K562 (cell line): ENCODE results near the gene ARHGAP32. TPM values are rescaled to one million over a fixed set of nuclear protein-coding genes. Genes with fewer than 3 reads are reported as not detected.

Experiments
- ATAC-seq: fragments of 200-7000 bp; cut with Tn5 transposase; 3 replicates; pipeline ENCODE4 v1.9.1; 2020; ENCODE audit warnings: moderate library complexity
- BruUV-seq: library from RNA; stranded (reverse); fragments of 400-500 nt; replicated peaks from 2 replicates; lab custom pipeline; 2021; lab: Mats Ljungman, UMichigan
- CTCF ChIA-PET: fragments of 300-600 bp; formaldehyde crosslinking; extraction: SDS; loops from one replicate; lab custom pipeline; 2021; ENCODE audit warnings: low intra/inter-chr PET ratio; lab: Yijun Ruan, JAX
- POLR2A ChIA-PET: fragments of 300-600, 350-650 bp; sonication (Branson Sonifier 250); formaldehyde crosslinking; extraction: SDS; loops from one replicate; lab custom pipeline; 2021; ENCODE audit warnings: antibody characterized with exemption, inconsistent platforms; lab: Yijun Ruan, JAX
- DNase-seq, 4 experiments: peaks; one replicate each; pipeline versions ENCODE4 v3.0.0 to v3.0.0-alpha.2; 2011 to 2018; ENCODE audit warnings: low spot score in 3 of 4, mixed read lengths in 3 of 4; ENCODE audit errors: extremely low read depth in 1 of 4
- FAIRE-seq: peaks from 2 replicates; lab custom pipeline; 2011; peaks lifted over from hg19 to GRCh38; lab: Jason Lieb, UNC
- H2AFZ ChIP-seq: 2 replicates; pipeline ENCODE4 v1.6.0; 2011; ENCODE audit warnings: low read depth, low read length, control low read depth, inconsistent platforms
- H3K27ac ChIP-seq: fragments of 200-600 bp; 3 replicates; pipeline ENCODE4 v1.8.0; 2011; ENCODE audit warnings: low read depth, mild to moderate bottlenecking, control low read depth, inconsistent platforms, low read length, moderate library complexity, mixed read lengths; ENCODE audit errors: extremely low read depth
- H3K27me3 ChIP-seq, 2 experiments: fragments of 300-600 bp in 1 of 2; 2 replicates in 1 of 2; 3 replicates in 1 of 2; pipeline versions ENCODE4 v1.6.0 to v1.8.0; 2011; ENCODE audit warnings: inconsistent platforms in 2 of 2, low read length in 2 of 2, mild to moderate bottlenecking in 1 of 2, mixed read lengths in 1 of 2, moderate library complexity in 1 of 2; ENCODE audit not compliant: control insufficient read depth in 2 of 2, insufficient read depth in 2 of 2
- H3K36me3 ChIP-seq: fragments of 300-600 bp; 3 replicates; pipeline ENCODE4 v1.8.0; 2011; ENCODE audit warnings: mild to moderate bottlenecking, low read length, inconsistent platforms; ENCODE audit not compliant: control insufficient read depth, insufficient read depth
- H3K4me1 ChIP-seq, 2 experiments: fragments of 200-600 bp in 1 of 2; replicated peaks in 1 of 2; 2 replicates in 1 of 2; 3 replicates in 1 of 2; pipeline versions ENCODE4 v1.5.1 to v1.8.0; 2011; ENCODE audit warnings: inconsistent platforms in 2 of 2, low read length in 2 of 2, mild to moderate bottlenecking in 1 of 2, mixed read lengths in 1 of 2, moderate library complexity in 1 of 2; ENCODE audit not compliant: control insufficient read depth in 2 of 2, insufficient read depth in 2 of 2
- H3K4me2 ChIP-seq: 2 replicates; pipeline ENCODE4 v1.6.1; 2011; ENCODE audit warnings: low read length, control low read depth, inconsistent platforms, mixed read lengths; ENCODE audit not compliant: insufficient read depth
- H3K4me3 ChIP-seq: fragments of 200-600 bp; sonication (generic), shearing (Covaris generic); 2 replicates; pipeline ENCODE4 v1.5.1; 2016; ENCODE audit warnings: control low read depth, inconsistent platforms
- H3K79me2 ChIP-seq: fragments of 200-600 bp; 3 replicates; pipeline ENCODE4 v1.8.0; 2011; ENCODE audit warnings: low read length, inconsistent platforms; ENCODE audit not compliant: control insufficient read depth, insufficient read depth
- H3K9ac ChIP-seq, 2 experiments: 2 replicates each; pipeline versions ENCODE4 v1.6.0 to v1.6.1; 2011; ENCODE audit warnings: low read depth in 2 of 2, low read length in 2 of 2, control low read depth in 1 of 2, inconsistent platforms in 1 of 2, mild to moderate bottlenecking in 1 of 2, mixed read lengths in 1 of 2; ENCODE audit not compliant: insufficient read depth in 1 of 2
- H3K9me1 ChIP-seq: one replicate; pipeline ENCODE4 v1.6.0; 2011; ENCODE audit warnings: inconsistent platforms, mild to moderate bottlenecking, low read length, moderate library complexity; ENCODE audit not compliant: control insufficient read depth, insufficient read depth
- H3K9me3 ChIP-seq: replicated peaks from 2 replicates; pipeline ENCODE4 v1.5.1; 2011; ENCODE audit warnings: low read depth, low read length, inconsistent platforms; ENCODE audit not compliant: control insufficient read depth, insufficient read depth
- H4K20me1 ChIP-seq: replicated peaks from 2 replicates; pipeline ENCODE4 v1.6.1; 2011; ENCODE audit warnings: low read length, inconsistent platforms, mixed read lengths; ENCODE audit not compliant: control insufficient read depth, insufficient read depth
- CBX8 ChIP-seq: fragments of 200-600 bp; sonication (generic); IDR thresholded peaks from 2 replicates; pipeline ENCODE4 v1.6.1; 2012; ENCODE audit warnings: borderline replicate concordance, mixed run types, low read depth, mild to moderate bottlenecking, moderate library complexity, mixed read lengths, low read length, control low read depth, inconsistent platforms; ENCODE audit not compliant: poor library complexity, severe bottlenecking; ENCODE audit errors: extremely low read depth
- DEAF1 ChIP-seq: fragments of 450-650 bp; formaldehyde crosslinking; IDR thresholded peaks from 2 replicates; pipeline ENCODE4 v1.4.0; 2020; ENCODE audit warnings: mild to moderate bottlenecking, moderate library complexity
- ETV5 ChIP-seq: sonication (generic); formaldehyde crosslinking; IDR thresholded peaks from 2 replicates; pipeline ENCODE4 v1.4.0; 2020; ENCODE audit warnings: low read depth, mild to moderate bottlenecking, missing genetic modification reagents
- FOXM1 ChIP-seq, 2 experiments: fragments of 450-650 bp in 1 of 2; sonication (generic) in 1 of 2; formaldehyde crosslinking in 1 of 2; IDR thresholded peaks; 2 replicates each; pipeline versions ENCODE4 v1.6.1 to v1.9.0; 2017 to 2022; ENCODE audit warnings: low read depth in 2 of 2, mild to moderate bottlenecking in 2 of 2, missing genetic modification reagents in 1 of 2, moderate library complexity in 1 of 2
- LEF1 ChIP-seq: fragments of 450-650 bp; IDR thresholded peaks from 2 replicates; pipeline ENCODE4 v1.6.1; 2016; ENCODE audit warnings: mild to moderate bottlenecking
- NONO ChIP-seq, 2 experiments: fragments of 200-400 bp in 1 of 2; fragments of 450-650 bp in 1 of 2; formaldehyde crosslinking in 1 of 2; IDR thresholded peaks; 2 replicates each; pipeline ENCODE4 v1.6.1; 2017; ENCODE audit warnings: low read depth in 2 of 2, mild to moderate bottlenecking in 2 of 2, moderate library complexity in 2 of 2, low read length in 1 of 2
- PHTF2 ChIP-seq: fragments of 250-450 bp; sonication (Bioruptor Pico); IDR thresholded peaks from 2 replicates; pipeline ENCODE4 v1.5.0; 2021; ENCODE audit warnings: mild to moderate bottlenecking
- PML ChIP-seq: IDR thresholded peaks from 2 replicates; pipeline ENCODE4 v1.6.1; 2012; ENCODE audit warnings: low read length, inconsistent platforms
- RBM14 ChIP-seq: fragments of 200-400 bp; formaldehyde crosslinking; IDR thresholded peaks from 2 replicates; pipeline ENCODE4 v1.6.1; 2018; ENCODE audit warnings: low read depth, mild to moderate bottlenecking, low read length, moderate library complexity, borderline replicate concordance; ENCODE audit not compliant: insufficient read depth
- SMC3 ChIP-seq: conservative IDR thresholded peaks from 2 replicates; pipeline ENCODE4 v1.6.1; 2011; ENCODE audit warnings: low read depth, low read length, improper control_type of control experiment; ENCODE audit not compliant: insufficient read depth
- ZNF184 ChIP-seq: sonication (generic); formaldehyde crosslinking; IDR thresholded peaks from 2 replicates; pipeline ENCODE4 v1.5.0; 2020; ENCODE audit warnings: missing genetic modification reagents
- ZNF354B ChIP-seq: fragments of 250-450 bp; sonication (Bioruptor Pico); IDR thresholded peaks from 2 replicates; pipeline ENCODE4 v1.4.0; 2020
- ZNF512 ChIP-seq: IDR thresholded peaks from 2 replicates; pipeline ENCODE4 v1.6.1; 2016; ENCODE audit warnings: missing genetic modification characterization, missing compliant biosample characterization
- WGBS: fragments of 100-300 bp; shearing (Covaris generic); methylation state at CpG from one replicate; pipeline ENCODE4 v1.1.6; 2016; ENCODE audit warnings: low coverage, mixed read lengths; ENCODE audit not compliant: insufficient coverage; ENCODE audit errors: missing lambda C conversion rate; 5-methylcytosine and 5-hydroxymethylcytosine counted together
- in situ Hi-C: fragments of 300-500 bp; cut with MboI; formaldehyde crosslinking; loops from 4 replicates; pipeline ENCODE4 v1.15.0; 2018; ENCODE audit warnings: inconsistent platforms, mixed read lengths
- intact Hi-C: fragments of 100-400 bp; cut with micrococcal nuclease; formaldehyde crosslinking; loops from 2 replicates; pipeline ENCODE4 v1.14.2; 2022
- polyA plus RNA-seq, 8 experiments: library from polyadenylated mRNA; depleted of rRNA in 4 of 8; stranded (reverse) in 5 of 8; unstranded in 3 of 8; fragments of >200 nt; fragmentation: Nextera tagmentation in 2 of 8; fragmentation: Illumina TruSeq in 1 of 8; extraction: Ambion mirVana in 2 of 8; extraction: Trizol in 1 of 8; gene quantifications; 2 replicates each; pipeline versions ENCODE4 v1.2.1 to v1.2.3, GENCODE V29; 2011 to 2014; ENCODE audit warnings: inconsistent platforms in 1 of 8, missing spikeins in 1 of 8
- total RNA-seq, 7 experiments: library from RNA; depleted of rRNA in 6 of 7; stranded (reverse); fragments of >200 nt in 6 of 7; fragmentation: Illumina TruSeq in 2 of 7; extraction: Trizol in 2 of 7; gene quantifications; 2 replicates each; pipeline versions ENCODE4 v1.2.1 to v1.2.3, GENCODE V29; 2011 to 2021; ENCODE audit warnings: low replicate concordance in 1 of 7

Gene ARHGAP32
- total and polyA plus RNA-seq, 9 of the 15 experiments (the other 6 are each of a cell fraction or from before 2014, with no cell fraction given) = 0.18 TPM; not detected in 8

GRCh38 chr11:129119036-129119435 is 73.1 kb downstream of the ARHGAP32 start (continued):
- TF ChIP-seq ETV5 (CRISPR knock-in tag) (no peak), PHTF2 (no peak), ZNF512 (tag) (no peak), ZNF354B (CRISPR knock-in tag) (no peak), RBM14 (no peak), LEF1 (no peak), CBX8 (no peak)

DNA sequence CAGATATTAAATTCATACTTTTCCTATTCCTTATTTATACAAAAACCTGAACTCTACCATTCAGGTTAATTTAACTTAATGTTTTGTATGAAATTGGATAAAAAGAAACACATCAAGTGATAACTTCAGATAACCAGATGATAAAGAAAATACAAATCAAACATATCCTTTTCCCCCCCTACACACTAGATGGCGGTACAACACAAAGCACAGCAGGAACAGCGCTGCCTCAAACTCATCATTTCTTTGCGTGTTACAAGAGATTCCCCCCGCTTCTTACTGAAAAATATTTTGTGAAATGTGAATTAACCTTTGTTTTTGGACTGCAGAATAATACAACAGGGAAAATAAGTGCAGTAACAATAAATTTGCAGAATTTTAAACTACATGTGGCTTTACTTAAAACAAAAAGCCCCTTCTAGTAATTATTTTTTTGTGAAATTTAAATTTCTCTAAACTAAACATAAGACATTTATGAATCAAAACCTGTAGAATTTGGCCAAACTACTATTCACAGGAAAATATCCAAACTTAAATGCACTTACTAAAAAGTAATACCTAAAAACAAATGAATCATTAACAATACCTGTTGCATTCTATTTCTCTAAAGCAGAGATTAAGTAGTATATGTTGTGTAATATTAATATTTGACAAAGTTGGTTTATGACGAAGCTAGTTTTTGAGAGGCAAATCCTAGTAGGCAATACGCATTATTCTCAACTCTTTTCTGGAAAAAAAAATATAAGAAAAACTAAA is 74.4 kb downstream of the ARHGAP32 start:
- WGBS = 7% methylated on average over 6 of the region's 6 CpGs
- ATAC-seq (no peak), FAIRE-seq (peak; percentile 58), DNase-seq (peak; percentile 13 to 54 (median 24))
- Histone ChIP-seq H3K4me2 (no peak overlapping the region), H3K27me3 (no peaks in the 10 kb centered on the region), H3K36me3 (no peaks in the 10 kb centered on the region), H3K9me3 (no peaks in the 10 kb centered on the region), H4K20me1 (no peaks in the 10 kb centered on the region), H2AFZ (no peak overlapping the region), H3K9ac (no peak overlapping the region), H3K27ac (no peak overlapping the region), H3K4me1 (no peaks in the 10 kb centered on the region), H3K4me3 (no peak overlapping the region), H3K79me2 (no peaks in the 10 kb centered on the region), H3K9me1 (no peaks in the 10 kb centered on the region)
- BruUV-seq = no TSS peak
- in situ Hi-C loops (no loop called here), intact Hi-C loops (loop anchor here (1.0 to 10.0 kb wide), 4 partner anchors 215 to 634 kb away; no protein-coding TSS in a partner anchor)
- ChIA-PET CTCF (interaction anchor here (0.7 to 1.9 kb wide), 4 partner anchors 214 to 633 kb away, joined by 4 to 11 read pairs (median 6); no protein-coding TSS in a partner anchor), POLR2A (no interaction called here)
- TF ChIP-seq ZNF184 (no peak), NONO (IDR thresholded peaks at IDR 0.05; ENCODE audit: low read depth in 2 of 2, low read length in 1 of 2) (no peak), DEAF1 (peak; percentile 69), PML (no peak), SMC3 (peak; percentile 37; the same call in 1 of the 2 replicates), FOXM1 (IDR thresholded peaks at IDR 0.05; ENCODE audit: low read depth) (no peak), FOXM1 (CRISPR knock-in tag; IDR thresholded peaks at IDR 0.05; ENCODE audit: low read depth) (no peak)
